ENCODE results near the gene PKD1L1. TPM values are rescaled to one million over a fixed set of nuclear protein-coding genes. Genes with fewer than 3 reads are reported as not detected.
"Not testable (repeated sequence)": the region's sequence is repeated elsewhere in the genome, so short reads cannot be mapped to it uniquely, and the experiment has no call there.

The PKD1L1 gene
- total RNA-seq, 4 donors from 2014 or later: 0.07 to 1.7 (median 0.98) TPM

GRCh38 chr7:47946581-47947354 lies 1.5 kb downstream of the PKD1L1 start:
- peaks cover 0 to 2% of the 10 kb centered on the region in 2 donors for H3K4me1 ChIP-seq
- H3K9me3 ChIP-seq: no peaks in the 10 kb centered on the region
- no peak for DNase-seq
- in situ Hi-C loops (cut with MboI; ENCODE audit: low sequenced_read_pairs in 4 of 4) (loop anchor here in 3 of 4 donors (5.0 to 10.0 kb wide), 3 partner anchors 161 to 171 kb away; no protein-coding TSS in a partner anchor), intact Hi-C loops (cut with DNase I; ENCODE audit: low total_unique reads) (no loop called here)
- TF ChIP-seq POLR2A (IDR thresholded peaks at IDR 0.05): no peak
- TF ChIP-seq CTCF (IDR thresholded peaks at IDR 0.05 in 4 of 5, conservative IDR thresholded peaks at IDR 0.05 in 1 of 5): no peak
- peak overlapping the region; percentile 36 to 68 (median 63) for H3K27ac ChIP-seq
- no peaks in the 10 kb centered on the region for H3K36me3 ChIP-seq
- H3K4me3 ChIP-seq: no peak overlapping the region
- H3K27me3 ChIP-seq: no peaks in the 10 kb centered on the region
- peak in 1 of 2 donors; percentile 38 for ATAC-seq

GRCh38 chr7:47945261-47946015 lies 2.8 kb downstream of the PKD1L1 start:
- no peak for TF ChIP-seq POLR2A (IDR thresholded peaks at IDR 0.05)
- TF ChIP-seq CTCF (IDR thresholded peaks at IDR 0.05 in 4 of 5, conservative IDR thresholded peaks at IDR 0.05 in 1 of 5): peak; percentile 48 to 79 (median 64)
- peak overlapping the region; percentile 36 to 68 (median 58) for H3K27ac ChIP-seq
- no peaks in the 10 kb centered on the region for H3K36me3 ChIP-seq
- H3K27me3 ChIP-seq: no peaks in the 10 kb centered on the region
- peak in 1 of 2 donors; percentile 49 for ATAC-seq
- intact Hi-C loops (cut with DNase I; ENCODE audit: low total_unique reads): loop anchor here (1.0 kb wide), 1 partner anchor 165 kb away; no protein-coding TSS in a partner anchor
- H3K4me3 ChIP-seq: no peak overlapping the region
- in situ Hi-C loops (cut with MboI; ENCODE audit: low sequenced_read_pairs in 4 of 4): loop anchor here in 3 of 4 donors (5.0 to 10.0 kb wide), 3 partner anchors 162 to 172 kb away; no protein-coding TSS in a partner anchor
- H3K4me1 ChIP-seq: peaks cover 0 to 2% of the 10 kb centered on the region in 2 donors
- no peaks in the 10 kb centered on the region for H3K9me3 ChIP-seq
- DNase-seq: peak; percentile 42 to 45

GRCh38 chr7:47944536-47945260 lies 3.6 kb downstream of the PKD1L1 start:
- TF ChIP-seq CTCF (IDR thresholded peaks at IDR 0.05 in 4 of 5, conservative IDR thresholded peaks at IDR 0.05 in 1 of 5): no peak
- no peak for TF ChIP-seq POLR2A (IDR thresholded peaks at IDR 0.05)
- no peak overlapping the region for H3K4me3 ChIP-seq
- intact Hi-C loops (cut with DNase I; ENCODE audit: low total_unique reads): loop anchor here (1.0 kb wide), 1 partner anchor 166 kb away; no protein-coding TSS in a partner anchor
- in situ Hi-C loops (cut with MboI; ENCODE audit: low sequenced_read_pairs in 4 of 4): loop anchor here (5.0 to 10.0 kb wide), 3 partner anchors 163 to 173 kb away; no protein-coding TSS in a partner anchor
- peaks cover 0 to 1% of the 10 kb centered on the region in 2 donors for H3K4me1 ChIP-seq
- H3K9me3 ChIP-seq: no peaks in the 10 kb centered on the region
- no peak for ATAC-seq
- H3K27ac ChIP-seq: peak overlapping the region in 3 of 4 donors; percentile 21 to 68 (median 51)
- no peaks in the 10 kb centered on the region for H3K36me3 ChIP-seq
- H3K27me3 ChIP-seq: no peaks in the 10 kb centered on the region
- DNase-seq: no peak

GRCh38 chr7:47943676-47944474 lies 4.4 kb downstream of the PKD1L1 start:
- Histone ChIP-seq H3K4me3 (no peak overlapping the region), H3K27me3 (no peaks in the 10 kb centered on the region), H3K27ac (peak overlapping the region in 2 of 4 donors; percentile 30 to 33), H3K4me1 (no peaks in the 10 kb centered on the region), H3K36me3 (no peaks in the 10 kb centered on the region), H3K9me3 (no peaks in the 10 kb centered on the region)
- in situ Hi-C loops (cut with MboI; ENCODE audit: low sequenced_read_pairs in 4 of 4): loop anchor here in 2 of 4 donors (5.0 to 10.0 kb wide), 2 partner anchors 163 to 171 kb away; no protein-coding TSS in a partner anchor
- ATAC-seq: no peak
- DNase-seq: no peak
- TF ChIP-seq POLR2A (IDR thresholded peaks at IDR 0.05) (no peak), CTCF (IDR thresholded peaks at IDR 0.05 in 4 of 5, conservative IDR thresholded peaks at IDR 0.05 in 1 of 5) (no peak)
- intact Hi-C loops (cut with DNase I; ENCODE audit: low total_unique reads): no loop called here

- H3K9me3 ChIP-seq; H3K4me1 ChIP-seq; H3K36me3 ChIP-seq; ATAC-seq; intact Hi-C loops (cut with DNase I; ENCODE audit: low total_unique reads); H3K4me3 ChIP-seq; DNase-seq; H3K27me3 ChIP-seq: not testable (repeated sequence)
- H3K27ac ChIP-seq: peak overlapping the region in 3 of 4 donors; percentile 52 to 77 (median 59)
- in situ Hi-C loops (cut with MboI; ENCODE audit: low sequenced_read_pairs in 4 of 4): loop anchor here in 2 of 4 donors (5.0 to 10.0 kb wide), 2 partner anchors 165 to 172 kb away; no protein-coding TSS in a partner anchor
These were observed 5.6 kb downstream of the PKD1L1 start for GRCh38 chr7:47942651-47943050.
